NCI-H446 (cell line): Measurements from ENCODE around the gene TNKS2.
A peak's percentile ranks its signal among the peaks of the same experiment; 100 is the strongest.
"Not testable (repeated sequence)": the region's sequence is repeated elsewhere in the genome, so short reads cannot be mapped to it uniquely, and the experiment has no call there.

Experiments
- DNase-seq, 2 experiments: peaks; one replicate each; lab custom pipeline; 2025; lab: John Stamatoyannopoulos, UW

TNKS2 gene

DNA sequence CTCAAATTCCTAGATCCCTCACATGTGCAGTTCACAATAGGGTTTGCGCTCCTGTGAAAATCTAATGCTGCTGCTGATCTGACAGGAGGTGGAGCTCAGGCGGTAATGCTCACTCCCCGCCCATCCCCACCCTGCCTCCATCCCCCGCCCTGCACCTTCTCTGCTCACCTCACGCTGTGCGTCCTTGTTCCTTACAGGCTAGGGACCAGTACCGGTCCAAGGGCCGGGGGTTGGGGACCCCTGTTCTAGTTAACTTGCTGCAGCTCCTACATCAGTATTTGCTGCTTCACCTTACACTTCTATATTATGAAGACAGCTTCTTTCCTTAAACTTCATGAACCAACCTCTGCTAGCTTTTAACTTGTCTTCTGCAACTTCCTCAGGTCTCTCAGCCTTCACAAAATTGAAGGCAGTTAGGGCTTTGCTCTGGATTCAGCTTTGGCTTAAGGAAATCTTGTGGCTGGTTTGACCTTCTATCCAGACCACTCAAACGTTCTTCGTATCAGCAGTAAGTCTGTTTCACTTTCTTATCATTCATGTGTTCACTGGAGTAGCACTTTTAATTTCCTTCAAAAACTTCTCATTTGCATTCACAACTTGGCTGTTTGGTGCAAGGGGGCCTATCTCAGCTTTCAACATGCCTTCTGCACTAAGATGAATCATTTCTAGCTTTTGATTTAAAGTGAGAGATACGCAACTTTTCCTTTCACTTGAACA is 1.7 kb upstream of the TNKS2 start:
- DNase-seq, result no peak

DNA sequence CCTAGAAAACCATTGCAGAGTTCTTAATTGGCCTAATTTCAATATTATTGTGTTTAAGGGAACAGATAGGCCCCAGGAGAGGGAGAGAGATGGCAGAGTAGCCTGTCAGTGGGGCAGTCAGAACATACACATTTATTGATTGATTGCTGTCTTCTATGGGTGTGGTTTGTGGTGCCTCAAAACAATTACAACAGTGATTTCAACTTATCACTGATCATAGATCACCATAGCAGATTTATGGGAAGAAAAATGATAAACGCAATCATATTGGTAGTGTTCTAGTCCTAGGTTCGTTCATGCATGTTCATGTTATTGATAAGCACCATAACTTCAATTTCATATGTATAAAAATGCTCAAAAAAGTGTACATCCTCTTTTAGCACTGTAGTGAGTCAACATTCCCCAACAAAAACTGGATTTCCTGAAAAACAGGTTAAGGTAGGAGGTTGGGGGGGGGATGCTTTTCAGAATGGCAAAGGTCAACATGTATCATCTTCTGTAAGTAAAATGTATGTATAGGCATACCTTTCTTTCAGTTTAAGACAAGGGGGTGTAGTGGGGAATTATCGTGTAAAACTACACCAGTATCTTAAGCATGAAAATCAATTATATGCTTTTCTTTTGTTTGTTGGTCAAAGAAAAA is 1.1 kb upstream of the TNKS2 start:
- no peak for DNase-seq

DNA sequence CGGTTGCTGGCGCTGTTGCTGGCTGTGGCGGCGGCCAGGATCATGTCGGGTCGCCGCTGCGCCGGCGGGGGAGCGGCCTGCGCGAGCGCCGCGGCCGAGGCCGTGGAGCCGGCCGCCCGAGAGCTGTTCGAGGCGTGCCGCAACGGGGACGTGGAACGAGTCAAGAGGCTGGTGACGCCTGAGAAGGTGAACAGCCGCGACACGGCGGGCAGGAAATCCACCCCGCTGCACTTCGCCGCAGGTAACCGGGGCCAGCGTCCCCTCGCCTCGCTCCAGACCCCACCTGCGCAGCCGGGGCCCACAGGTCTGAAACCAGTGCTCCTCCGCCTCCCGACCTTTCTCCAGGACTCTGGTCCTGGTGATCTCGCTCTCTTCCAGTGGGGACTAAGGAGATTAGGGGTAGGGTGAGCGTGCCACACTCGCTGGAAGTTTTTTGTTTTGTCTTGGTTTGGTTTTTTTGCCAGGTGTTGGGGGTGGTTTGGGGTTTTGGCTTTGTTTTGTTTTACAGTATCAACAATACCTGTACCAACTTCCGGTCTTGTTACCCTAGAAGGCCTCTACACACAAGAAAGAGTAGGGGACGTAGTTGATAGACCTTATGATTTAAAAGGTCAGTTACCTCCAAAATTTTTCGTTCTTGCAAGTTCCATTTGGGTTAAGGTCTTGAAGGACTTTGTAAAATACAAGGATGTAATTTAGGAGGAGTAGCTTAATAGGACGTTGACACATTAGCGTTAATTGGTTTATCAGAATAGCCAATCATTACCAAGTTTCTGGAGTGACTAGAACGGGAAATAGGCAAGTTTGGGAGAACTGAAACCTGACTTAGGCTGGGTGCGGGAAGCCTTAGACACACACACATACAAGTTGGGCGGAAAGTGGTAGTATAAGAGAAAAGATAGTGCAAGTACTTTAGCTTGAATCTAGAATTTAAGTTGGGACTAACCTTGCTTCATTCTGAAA is 704 bp downstream of the TNKS2 start:
- no peak for DNase-seq

DNA sequence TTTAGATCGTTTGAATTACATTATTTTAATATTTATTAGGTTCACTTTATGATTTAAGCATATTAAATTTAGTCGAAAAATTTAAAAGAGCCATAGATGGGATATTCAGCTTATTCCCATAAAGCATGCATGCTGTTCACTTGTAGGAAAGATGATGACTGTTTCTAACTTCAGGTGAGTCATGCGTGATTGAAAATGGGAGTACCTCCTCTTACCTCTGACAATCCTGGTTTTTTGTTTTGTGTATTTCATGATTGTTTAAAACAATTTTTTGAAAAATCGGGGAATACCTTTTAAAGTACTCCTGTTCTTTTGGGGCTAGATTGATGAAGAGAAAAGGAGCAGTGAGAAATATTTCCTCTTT is 1.4 kb downstream of the TNKS2 start:
- no peak for DNase-seq

DNA sequence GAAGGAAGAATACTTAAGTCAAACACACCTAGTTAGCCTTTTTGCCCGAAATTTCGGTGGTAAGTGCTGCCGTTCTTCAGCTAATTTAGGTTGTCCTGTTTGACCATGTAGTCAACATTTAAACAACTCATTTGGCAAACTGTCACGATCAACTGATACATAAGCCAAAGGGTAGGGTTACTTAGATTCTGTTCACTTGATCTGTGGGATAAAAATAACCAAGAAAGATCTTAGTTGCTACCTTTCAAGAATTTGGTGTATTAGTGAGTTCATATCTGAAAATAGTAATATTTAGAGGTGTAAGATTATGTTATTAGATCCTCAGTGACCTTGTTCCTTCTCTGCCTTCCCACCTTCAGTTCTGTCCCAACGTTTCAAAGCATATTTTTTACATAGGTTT is 2.0 kb downstream of the TNKS2 start:
- no peak for DNase-seq

DNA sequence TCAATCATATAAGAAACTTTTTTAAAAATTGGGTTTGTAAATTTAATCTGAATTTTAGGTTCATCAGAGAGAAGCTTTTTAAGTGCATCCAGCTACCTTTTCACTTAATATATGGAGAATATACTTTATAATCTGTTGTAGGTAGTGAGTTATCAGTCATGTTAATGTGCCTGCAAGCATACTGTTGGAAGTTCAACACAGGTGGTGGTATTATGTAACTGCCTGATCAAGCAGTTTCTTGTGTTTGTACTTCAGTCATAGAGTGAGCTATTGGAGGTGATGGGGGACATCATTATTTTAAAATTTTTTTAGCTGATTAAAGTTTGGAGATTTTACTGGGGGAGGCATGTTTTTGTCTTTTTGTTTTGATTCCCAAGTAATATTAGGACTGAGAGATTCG is 2.5 kb downstream of the TNKS2 start:
- DNase-seq, result no peak

DNA sequence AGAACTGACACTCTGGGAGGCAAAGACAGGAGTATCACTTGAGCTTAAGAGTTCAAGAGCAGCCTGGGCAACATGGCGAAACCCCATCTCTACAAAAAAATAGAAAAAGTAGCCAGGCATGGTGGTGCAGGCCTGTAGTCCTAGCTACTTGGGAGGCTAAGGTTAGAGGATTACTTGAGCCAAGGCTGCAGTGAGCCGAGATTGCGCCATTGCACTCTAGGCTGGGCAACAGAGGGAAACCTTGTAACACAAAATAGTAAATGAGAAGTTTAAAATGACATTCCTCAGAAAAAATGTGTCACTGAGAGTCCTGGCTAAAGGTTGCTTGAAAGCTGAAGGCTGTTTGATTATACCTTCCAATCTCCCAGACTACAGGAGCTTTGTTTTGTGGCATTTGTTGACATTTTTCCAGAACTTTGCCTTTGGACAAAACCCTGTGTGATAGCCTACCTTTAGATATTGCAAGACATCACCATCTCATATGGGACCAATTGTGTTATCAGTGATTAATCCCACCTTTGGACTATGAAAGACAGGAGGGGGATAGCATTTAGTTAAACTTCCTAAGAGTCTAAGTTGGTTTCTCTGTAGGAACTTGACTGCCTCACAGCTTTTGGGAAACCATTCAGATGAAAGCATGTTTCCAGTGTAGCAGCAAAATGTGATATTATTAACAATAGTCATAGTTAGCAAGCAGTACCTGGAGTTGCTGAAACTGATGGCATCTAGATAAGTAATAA is 5.3 kb downstream of the TNKS2 start:
- no peak for DNase-seq

DNA sequence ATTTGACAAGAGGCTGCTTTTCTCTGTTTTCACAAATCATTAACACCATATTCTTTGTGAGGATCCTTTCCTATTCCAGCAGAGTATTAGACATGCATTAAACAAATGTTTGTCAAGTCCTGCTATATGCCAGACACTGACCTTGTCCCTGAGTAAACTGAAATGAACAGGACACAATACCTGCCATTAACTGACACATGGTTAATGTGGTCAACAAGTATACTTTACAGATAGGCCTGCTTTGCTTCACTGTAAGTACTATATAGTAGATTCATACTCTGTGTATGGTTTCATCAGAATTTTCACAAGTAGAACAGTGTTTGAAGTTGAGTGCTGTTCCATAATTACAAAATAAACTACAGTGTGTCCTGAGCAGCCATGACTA is 5.9 kb downstream of the TNKS2 start:
- DNase-seq, result no peak

DNA sequence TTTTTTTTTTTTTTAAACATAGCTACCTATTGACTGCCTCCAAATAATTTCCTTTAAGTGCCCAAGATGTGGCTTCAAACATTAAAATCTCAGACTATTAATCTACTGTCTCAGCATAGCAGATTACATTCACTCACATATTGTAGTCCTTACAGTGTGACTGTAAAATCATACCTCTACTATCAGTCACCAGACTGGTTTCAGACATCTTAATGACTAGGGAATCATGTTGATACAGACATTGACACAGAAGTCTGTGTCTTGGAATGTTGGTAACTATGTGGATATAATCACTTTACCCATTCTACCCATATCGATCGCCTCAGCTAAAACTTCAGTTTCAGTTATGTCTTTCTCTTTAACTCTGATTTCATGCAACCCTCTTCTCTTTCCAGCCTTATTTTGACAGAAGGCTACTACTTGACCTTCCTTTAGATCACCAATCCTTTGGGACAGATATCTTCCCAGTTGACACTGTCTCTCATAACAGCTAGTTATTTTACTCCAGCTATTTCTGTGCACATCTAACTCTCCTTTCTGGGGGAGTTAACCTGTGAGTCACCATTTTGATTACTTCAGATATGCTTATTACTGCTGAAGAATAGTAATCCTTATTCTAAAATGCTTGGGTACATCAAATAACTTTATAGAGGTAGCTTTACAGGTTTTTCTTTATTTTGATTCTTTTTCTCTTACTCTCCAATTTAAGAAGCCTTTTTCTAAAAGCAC is 7.0 kb downstream of the TNKS2 start:
- no peak for DNase-seq

DNA sequence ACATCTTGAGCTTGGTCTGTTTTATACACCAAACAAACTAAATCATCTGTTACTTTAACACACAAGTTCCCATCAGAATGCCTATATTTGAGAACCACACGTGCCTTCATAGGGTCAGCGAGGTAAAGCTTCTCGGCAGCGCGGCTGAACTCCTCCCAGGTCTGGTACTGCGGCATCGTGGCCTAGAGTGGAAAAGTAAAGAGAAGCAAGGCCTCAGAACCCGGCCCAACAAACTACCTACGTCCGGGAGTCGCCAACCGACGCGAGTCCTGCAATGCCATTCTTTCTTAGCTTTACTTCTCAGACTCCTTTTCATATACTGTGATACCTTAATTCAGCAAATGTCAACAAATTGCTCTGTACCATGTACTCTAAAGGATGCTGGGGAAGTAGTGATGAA is 9.0 kb downstream of the TNKS2 start:
- not testable (repeated sequence) for DNase-seq

DNA sequence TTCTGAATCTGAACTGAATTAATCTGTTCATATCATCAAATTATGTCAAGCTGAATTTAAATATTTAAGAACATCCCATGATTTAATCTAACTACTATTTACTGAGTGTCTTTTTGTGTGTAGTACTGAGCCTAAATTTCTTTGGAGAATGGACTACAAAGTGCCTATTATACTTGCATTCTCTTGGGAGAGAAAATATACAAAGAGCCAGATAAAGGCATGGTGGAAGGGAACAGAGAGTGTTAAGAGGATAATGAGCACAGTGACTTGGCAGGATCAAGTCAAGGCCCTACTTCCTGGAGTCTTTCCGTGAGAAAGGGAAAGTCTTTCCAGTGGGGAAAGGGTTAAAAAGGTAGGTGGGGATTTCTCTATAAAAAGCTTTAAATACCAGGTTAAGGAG is 15.0 kb downstream of the TNKS2 start:
- DNase-seq, result no peak

DNA sequence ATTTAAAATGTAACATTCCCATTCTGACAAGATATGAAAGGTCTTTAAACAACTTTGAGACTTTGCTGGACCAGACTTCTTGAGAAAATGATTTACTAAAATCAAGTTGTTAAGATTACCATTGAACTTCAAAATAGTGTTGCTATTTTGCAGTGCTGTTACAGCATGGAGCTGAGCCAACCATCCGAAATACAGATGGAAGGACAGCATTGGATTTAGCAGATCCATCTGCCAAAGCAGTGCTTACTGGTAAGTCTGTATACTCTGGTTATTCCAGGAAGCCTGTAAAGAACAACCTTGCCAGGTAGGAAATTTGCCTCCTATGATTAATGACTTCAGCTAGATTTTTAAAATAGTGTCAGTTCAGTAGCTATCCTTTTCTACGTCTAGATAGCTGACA is 18.8 kb downstream of the TNKS2 start:
- no peak for DNase-seq

DNA sequence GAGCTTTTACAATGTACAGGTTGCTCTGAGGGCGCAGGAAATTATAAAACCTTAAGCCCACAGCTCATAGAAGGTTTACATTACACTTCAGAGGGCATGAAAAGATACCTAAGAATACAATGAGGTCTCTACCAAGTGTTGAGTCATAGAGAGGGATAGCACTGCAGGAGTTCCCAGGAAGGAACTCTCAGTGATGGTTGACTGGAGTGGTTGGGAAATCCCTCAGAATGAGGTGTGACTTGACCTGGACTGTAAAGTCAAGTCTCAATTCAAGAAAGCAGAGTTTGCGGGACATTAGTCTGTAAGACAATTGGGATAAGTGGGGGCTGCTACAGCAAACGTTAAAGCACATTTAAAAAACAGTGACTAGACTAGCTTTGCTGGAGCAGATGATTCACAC is 21.9 kb downstream of the TNKS2 start:
- no peak for DNase-seq

DNA sequence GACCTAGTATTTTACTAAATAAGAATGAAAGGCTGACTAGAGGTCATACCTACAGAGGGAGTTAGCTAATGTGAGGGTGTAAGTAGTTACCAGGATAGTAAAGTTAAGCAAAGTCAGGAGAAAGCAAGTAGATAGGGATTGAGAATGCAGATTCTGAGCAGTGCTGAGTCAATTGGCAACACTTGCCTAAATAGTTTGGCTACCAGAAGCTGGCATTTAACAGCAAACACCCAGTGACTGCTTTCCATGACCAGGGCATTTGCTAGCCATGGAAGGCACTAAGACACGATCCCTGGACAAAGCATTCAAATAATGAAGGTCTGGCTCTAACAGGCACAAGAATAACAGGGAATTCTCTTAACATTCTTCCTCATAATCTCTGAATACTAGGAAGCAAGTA is 25.9 kb downstream of the TNKS2 start:
- DNase-seq, result no peak

DNA sequence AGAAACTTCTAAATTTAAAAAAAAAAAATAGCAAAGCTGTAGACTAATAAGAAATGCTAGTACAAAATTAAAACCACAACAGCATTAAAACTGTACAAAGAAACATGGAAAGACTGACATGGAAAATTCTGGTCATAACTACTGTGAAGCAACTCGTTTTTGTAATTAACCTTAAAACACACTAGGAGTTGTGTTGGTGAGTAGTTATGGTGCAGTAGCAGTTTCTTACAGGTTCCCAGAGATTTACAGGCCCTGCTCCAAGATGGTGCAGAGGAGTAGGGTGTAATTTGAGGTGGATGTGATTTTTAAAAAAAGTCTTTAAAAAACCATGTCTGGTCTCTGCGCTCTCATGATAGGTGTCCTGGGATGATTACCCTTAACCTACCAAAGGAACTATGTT is 31.0 kb downstream of the TNKS2 start:
- DNase-seq, result no peak

DNA sequence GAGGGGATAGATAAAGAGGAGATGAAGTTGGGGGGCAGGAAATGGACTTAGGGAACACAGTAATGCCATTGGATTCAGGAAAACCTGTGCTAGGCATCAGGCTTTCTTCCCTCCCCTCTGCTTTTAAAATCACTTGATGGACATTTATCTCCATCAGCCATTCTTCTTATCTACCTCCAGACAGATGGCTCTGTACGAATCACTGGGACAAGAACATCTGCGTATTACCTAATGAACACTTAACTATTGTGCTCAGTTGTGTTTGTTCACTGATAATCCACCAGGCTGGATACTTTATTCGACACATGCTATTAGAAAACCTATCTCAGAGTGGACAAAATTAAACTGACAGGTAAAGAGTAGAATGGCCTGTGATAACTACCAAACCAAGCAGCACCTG is 40.0 kb downstream of the TNKS2 start:
- DNase-seq, result no peak

DNA sequence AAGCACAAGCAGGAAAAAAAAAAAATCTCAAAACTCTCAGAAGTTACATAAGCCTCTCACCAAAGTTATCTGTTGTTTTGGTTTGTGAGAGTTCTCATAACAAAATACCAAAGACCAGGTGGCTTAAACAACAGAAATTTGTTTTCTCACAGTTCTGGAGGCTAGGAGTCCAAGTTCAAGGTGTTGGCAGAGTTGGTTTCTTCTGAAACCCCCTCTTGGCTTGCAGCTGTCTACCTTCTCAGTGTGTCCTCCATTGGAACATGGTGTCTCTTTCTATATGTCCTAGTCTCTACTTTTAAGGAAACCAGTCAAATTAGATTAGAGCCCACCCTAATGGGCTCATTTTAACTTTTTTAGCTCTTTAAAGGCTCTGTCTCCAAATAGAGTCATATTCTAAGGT is 44.9 kb downstream of the TNKS2 start:
- DNase-seq, result no peak

DNA sequence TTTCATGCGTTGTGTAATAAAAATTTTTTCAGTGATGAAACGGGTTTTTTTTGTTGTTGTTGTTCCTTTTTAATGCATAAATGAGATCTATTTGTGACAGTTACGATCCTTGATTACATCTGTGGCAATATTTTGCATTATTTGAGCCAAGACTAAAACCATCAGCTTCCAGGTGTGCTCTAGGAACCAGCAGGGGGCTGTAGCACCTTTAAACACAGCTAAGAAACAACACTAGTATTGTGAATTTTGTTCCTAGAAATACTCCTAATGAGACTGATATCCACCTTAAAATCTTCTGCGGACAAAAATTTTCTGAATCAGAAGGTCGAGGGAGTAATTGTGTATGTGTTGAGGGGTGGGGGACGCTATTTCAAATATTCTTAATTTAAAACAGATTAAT is 58.4 kb downstream of the TNKS2 start:
- no peak for DNase-seq

DNA sequence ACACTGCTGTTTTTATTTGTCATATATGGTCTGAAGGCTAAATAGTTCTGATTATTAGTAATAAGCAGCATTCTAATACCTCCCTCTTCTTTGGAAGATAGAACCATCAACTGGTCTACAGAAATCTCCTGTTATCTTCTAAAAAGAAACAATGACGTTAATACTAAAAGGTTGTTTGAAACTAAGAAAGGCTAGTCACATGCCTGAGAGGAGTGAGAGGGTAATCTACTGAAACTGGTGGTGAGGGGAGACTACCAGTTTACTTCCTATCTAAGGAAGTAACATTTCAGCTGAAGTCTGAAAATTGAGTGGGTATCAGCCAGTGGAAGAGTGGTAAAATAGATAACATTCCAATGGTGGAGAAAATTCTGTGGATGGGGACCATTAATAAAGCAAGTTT is 62.7 kb downstream of the TNKS2 start:
- DNase-seq, result no peak

DNA sequence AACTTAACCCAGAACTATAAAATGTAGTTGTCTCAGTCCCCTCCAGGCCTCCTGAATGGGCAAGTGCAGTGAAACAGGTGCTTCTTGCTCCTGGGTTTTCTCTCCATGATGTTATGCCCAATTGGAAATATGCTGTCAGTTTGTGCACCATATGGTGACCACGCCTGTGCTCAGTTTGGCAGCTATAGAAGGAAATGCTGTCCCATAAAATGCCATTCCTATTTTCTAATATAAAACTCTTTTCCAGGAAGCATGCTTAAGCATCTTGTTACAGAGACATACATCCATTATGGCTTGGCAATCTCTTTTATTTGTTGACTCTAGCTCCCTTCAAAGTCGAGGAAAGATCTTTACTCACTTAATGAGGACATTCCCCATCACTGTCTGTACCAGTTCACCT is 65.9 kb downstream of the TNKS2 start:
- DNase-seq, result peak in 1 of 2 experiments; percentile 16

DNA sequence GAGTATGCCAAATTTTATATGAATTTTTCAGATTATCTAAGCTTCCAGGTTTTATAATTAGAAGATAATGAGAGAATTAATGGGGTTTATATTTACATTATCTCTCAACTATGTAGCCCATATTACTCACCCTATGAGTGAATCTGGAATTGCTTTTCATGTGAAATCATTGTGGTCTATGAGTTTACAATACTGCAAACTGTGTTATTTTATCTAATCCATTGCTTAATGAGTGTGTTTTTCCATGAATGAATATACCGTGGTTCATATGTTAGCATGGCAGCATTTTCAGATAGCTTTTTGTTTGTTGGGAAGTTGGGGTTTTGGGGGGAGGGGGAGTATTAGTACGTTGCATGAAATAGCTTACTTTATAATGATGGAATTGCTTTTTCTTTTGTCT is 66.5 kb downstream of the TNKS2 start:
- DNase-seq, result no peak
